Sigmoid colon (tissue), 7 donors: ENCODE data around the gene LRRC30. TPM values are rescaled to one million over a fixed set of nuclear protein-coding genes. Genes with fewer than 3 reads are reported as not detected.

Source experiments
- DNase-seq: peaks from one replicate; pipeline ENCODE4 v3.0.0-alpha.2; 2019
- H3K27ac ChIP-seq, 4 donors: fragments of 200-600 bp; sonication (generic); one replicate each; pipeline ENCODE4 v1.5.1; 2016 to 2019; ENCODE audit warnings: mild to moderate bottlenecking in 1 of 4
- H3K27me3 ChIP-seq, 3 donors: fragments of 200-600 bp; sonication (generic); one replicate each; pipeline ENCODE4 v1.5.1; 2019; ENCODE audit warnings: mild to moderate bottlenecking in 1 of 3
- H3K36me3 ChIP-seq, 4 donors: fragments of 200-600 bp; sonication (generic); one replicate each; pipeline ENCODE4 v1.5.1; 2016 to 2019
- H3K4me1 ChIP-seq, 4 donors: fragments of 200-600 bp; sonication (generic); one replicate each; pipeline ENCODE4 v1.5.1; 2017 to 2019
- H3K4me3 ChIP-seq, 4 donors: fragments of 200-600 bp; sonication (generic); one replicate each; pipeline ENCODE4 v1.5.1; 2017 to 2019; ENCODE audit warnings: mild to moderate bottlenecking in 2 of 4, moderate library complexity in 1 of 4
- H3K9me3 ChIP-seq, 4 donors: fragments of 200-600 bp in 3 of 4; sonication (generic) in 3 of 4; one replicate each; pipeline versions ENCODE4 v1.5.1 to v1.6.1; 2013 to 2019
- CTCF ChIP-seq, 4 experiments: fragments of 450-650 bp in 3 of 4; fragments of 200-600 bp in 1 of 4; IDR thresholded peaks; one replicate each; pipeline ENCODE4 v1.5.1; 2016 to 2019; ENCODE audit warnings: antibody characterized with exemption in 4 of 4, mild to moderate bottlenecking in 3 of 4, moderate library complexity in 2 of 4
- EP300 ChIP-seq, 4 donors: sonication (generic); formaldehyde crosslinking; IDR thresholded peaks; one replicate each; pipeline ENCODE4 v1.6.1; 2017; ENCODE audit warnings: antibody characterized with exemption in 4 of 4
- POLR2A ChIP-seq, 2 donors: fragments of 450-650 bp; IDR thresholded peaks; one replicate each; pipeline ENCODE4 v1.6.1; 2016; ENCODE audit warnings: antibody characterized with exemption in 2 of 2, mild to moderate bottlenecking in 2 of 2, moderate library complexity in 2 of 2
- POLR2AphosphoS5 ChIP-seq, 4 donors: sonication (generic); formaldehyde crosslinking; IDR thresholded peaks; one replicate each; pipeline ENCODE4 v1.6.1; 2017; ENCODE audit warnings: antibody characterized with exemption in 4 of 4
- WGBS, 2 donors: extraction: QIAGEN DNeasy Blood & Tissue Kit; methylation state at CpG; one replicate each; pipeline ENCODE4 v1.1.7; 2013; 5-methylcytosine and 5-hydroxymethylcytosine counted together
- intact Hi-C: fragments of 100-400 bp; cut with DNase I; formaldehyde crosslinking; loops from one replicate; pipeline ENCODE4 v1.15.1; 2023
- polyA plus RNA-seq, 3 donors: library from polyadenylated mRNA; stranded (reverse); fragments of 200-250 nt; gene quantifications; one replicate each; pipeline ENCODE4 v1.2.3, GENCODE V29; 2013
- total RNA-seq, 4 donors: library from RNA; depleted of rRNA; stranded (reverse); fragments of >200 nt; gene quantifications; one replicate each; pipeline ENCODE4 v1.1.0, GENCODE V29; 2016
- donor health status: healthy with polysubstance abuse.
- donor health status: Bipolar disorder and iron deficiency.
- donor health status: healthy.

Gene LRRC30
- total and polyA plus RNA-seq, 7 donors = not detected

GRCh38 chr18:7256618-7257425 lies 25.9 kb downstream of the LRRC30 start:
- Histone ChIP-seq H3K36me3 (no peaks in the 10 kb centered on the region), H3K4me1 (peaks cover 0 to 10% (median 2%) of the 10 kb centered on the region in 4 donors), H3K27ac (no peak overlapping the region), H3K9me3 (no peaks in the 10 kb centered on the region), H3K27me3 (no peaks in the 10 kb centered on the region), H3K4me3 (no peak overlapping the region)
- no peak for TF ChIP-seq EP300 (IDR thresholded peaks at IDR 0.05)
- TF ChIP-seq CTCF (IDR thresholded peaks at IDR 0.05) = no peak
- no peak for TF ChIP-seq POLR2AphosphoS5 (IDR thresholded peaks at IDR 0.05)
- TF ChIP-seq POLR2A (IDR thresholded peaks at IDR 0.05) = no peak
- intact Hi-C loops = no loop called here
- no peak for DNase-seq
- 28 to 53% methylated on average over 10 of the region's 10 CpGs for WGBS, 2 donors

- no peak for TF ChIP-seq POLR2A (IDR thresholded peaks at IDR 0.05)
- TF ChIP-seq EP300 (IDR thresholded peaks at IDR 0.05) = no peak
- TF ChIP-seq CTCF (IDR thresholded peaks at IDR 0.05) = no peak
- TF ChIP-seq POLR2AphosphoS5 (IDR thresholded peaks at IDR 0.05) = no peak
- Histone ChIP-seq H3K9me3 (no peaks in the 10 kb centered on the region), H3K36me3 (no peaks in the 10 kb centered on the region), H3K27ac (no peak overlapping the region), H3K4me3 (no peak overlapping the region), H3K4me1 (peaks cover 0 to 10% (median 2%) of the 10 kb centered on the region in 4 donors), H3K27me3 (no peaks in the 10 kb centered on the region)
- intact Hi-C loops = no loop called here
- no peak for DNase-seq
- 44 to 68% methylated on average over 3 of the region's 3 CpGs for WGBS, 2 donors
These were observed 26.5 kb downstream of the LRRC30 start for GRCh38 chr18:7257426-7257740.

- H3K4me1 ChIP-seq = peaks cover 0 to 10% (median 2%) of the 10 kb centered on the region in 4 donors
- no peak overlapping the region for H3K27ac ChIP-seq
- no peaks in the 10 kb centered on the region for H3K27me3 ChIP-seq
- WGBS, 2 donors = 42 to 63% methylated on average over 6 of the region's 6 CpGs
- DNase-seq = no peak
- no peaks in the 10 kb centered on the region for H3K9me3 ChIP-seq
- H3K4me3 ChIP-seq = no peak overlapping the region
- intact Hi-C loops = no loop called here
- no peak for TF ChIP-seq POLR2A (IDR thresholded peaks at IDR 0.05)
- TF ChIP-seq POLR2AphosphoS5 (IDR thresholded peaks at IDR 0.05) = no peak
- TF ChIP-seq CTCF (IDR thresholded peaks at IDR 0.05) = no peak
- TF ChIP-seq EP300 (IDR thresholded peaks at IDR 0.05) = no peak
- H3K36me3 ChIP-seq = no peaks in the 10 kb centered on the region
These were observed 28.6 kb downstream of the LRRC30 start for GRCh38 chr18:7259475-7259874.

GRCh38 chr18:7261199-7261598 lies 30.3 kb downstream of the LRRC30 start:
- WGBS, 2 donors = 89 to 94% methylated on average over 3 of the region's 3 CpGs
- Histone ChIP-seq H3K36me3 (no peaks in the 10 kb centered on the region), H3K4me3 (no peak overlapping the region), H3K27me3 (no peaks in the 10 kb centered on the region), H3K9me3 (no peaks in the 10 kb centered on the region), H3K4me1 (peaks cover 0 to 10% (median 2%) of the 10 kb centered on the region in 4 donors), H3K27ac (no peak overlapping the region)
- DNase-seq = no peak
- TF ChIP-seq POLR2A (IDR thresholded peaks at IDR 0.05) = no peak
- no peak for TF ChIP-seq CTCF (IDR thresholded peaks at IDR 0.05)
- no peak for TF ChIP-seq POLR2AphosphoS5 (IDR thresholded peaks at IDR 0.05)
- TF ChIP-seq EP300 (IDR thresholded peaks at IDR 0.05) = no peak
- intact Hi-C loops = no loop called here

- no peak overlapping the region for H3K27ac ChIP-seq
- H3K4me1 ChIP-seq = peaks cover 0 to 9% (median 5%) of the 10 kb centered on the region in 4 donors
- DNase-seq = no peak
- intact Hi-C loops = no loop called here
- 90 to 93% methylated on average over 3 of the region's 3 CpGs for WGBS, 2 donors
- TF ChIP-seq POLR2A (IDR thresholded peaks at IDR 0.05) (no peak), EP300 (IDR thresholded peaks at IDR 0.05) (no peak), POLR2AphosphoS5 (IDR thresholded peaks at IDR 0.05) (no peak), CTCF (IDR thresholded peaks at IDR 0.05) (no peak)
- H3K4me3 ChIP-seq = no peak overlapping the region
- no peaks in the 10 kb centered on the region for H3K9me3 ChIP-seq
- no peaks in the 10 kb centered on the region for H3K27me3 ChIP-seq
- H3K36me3 ChIP-seq = no peaks in the 10 kb centered on the region
These were observed 37.1 kb downstream of the LRRC30 start for GRCh38 chr18:7267973-7268372.
